Stimulated activated naive CD8-positive, alpha-beta T cell treated with anti-CD3 and anti-CD28 coated beads, Interleukin-15, amount 100 ng/mL, for 72 hours (primary cell): Measurements from ENCODE around the gene SLC49A3.

Experiments
- ATAC-seq: fragments of 150-1000 bp; cut with Tn5 transposase; 2 replicates; pipeline ENCODE4 v1.10.0; 2021; ENCODE audit warnings: mild to moderate bottlenecking, moderate library complexity
- DNase-seq, 2 donors: peaks; one replicate each; pipeline ENCODE4 v3.0.0; 2021 to 2022
- H3K27ac Mint-ChIP-seq, 2 donors: one replicate each; pipeline ENCODE4 v1.8.0; 2022; ENCODE audit warnings: mild to moderate bottlenecking in 2 of 2, mixed read lengths in 2 of 2, moderate library complexity in 2 of 2
- H3K27me3 Mint-ChIP-seq: one replicate; pipeline ENCODE4 v1.8.0; 2022; ENCODE audit warnings: mixed read lengths
- H3K4me1 Mint-ChIP-seq: one replicate; pipeline ENCODE4 v1.8.0; 2022; ENCODE audit warnings: mild to moderate bottlenecking, mixed read lengths
- H3K4me3 Mint-ChIP-seq, 2 donors: one replicate each; pipeline ENCODE4 v1.8.0; 2022; ENCODE audit warnings: mild to moderate bottlenecking in 2 of 2, mixed read lengths in 2 of 2, moderate library complexity in 1 of 2
- H3K9me3 Mint-ChIP-seq, 2 donors: one replicate each; pipeline ENCODE4 v1.8.0; 2022; ENCODE audit warnings: mixed read lengths in 2 of 2

The SLC49A3 gene

GRCh38 chr4:726235-726787, 37.4 kb upstream of the SLC49A3 start:
- no peak for DNase-seq
- H3K27me3 Mint-ChIP-seq, result no peaks in the 10 kb centered on the region
- H3K4me3 Mint-ChIP-seq, result no peak overlapping the region
- peaks cover 0 to 6% of the 10 kb centered on the region in 2 donors for H3K9me3 Mint-ChIP-seq
- H3K4me1 Mint-ChIP-seq, result peaks cover 43% of the 10 kb centered on the region
- ATAC-seq, result no peak
- peak overlapping the region in 1 of 2 donors; percentile 6 for H3K27ac Mint-ChIP-seq

- DNase-seq (no peak), ATAC-seq (no peak)
- H3K9me3 Mint-ChIP-seq, result peaks cover 0 to 6% of the 10 kb centered on the region in 2 donors
- H3K4me1 Mint-ChIP-seq, result peaks cover 46% of the 10 kb centered on the region
- H3K27ac Mint-ChIP-seq, result no peak overlapping the region
- H3K4me3 Mint-ChIP-seq, result no peak overlapping the region
- no peaks in the 10 kb centered on the region for H3K27me3 Mint-ChIP-seq
These were observed 36.7 kb upstream of the SLC49A3 start for GRCh38 chr4:725391-726234.

- Mint-ChIP-seq H3K9me3 (peaks cover 0 to 6% of the 10 kb centered on the region in 2 donors), H3K27ac (peak overlapping the region; percentile 61 to 95), H3K27me3 (no peaks in the 10 kb centered on the region), H3K4me1 (peaks cover 58% of the 10 kb centered on the region), H3K4me3 (no peak overlapping the region)
- ATAC-seq (no peak), DNase-seq (no peak)
These were observed 35.0 kb upstream of the SLC49A3 start for GRCh38 chr4:723751-724530.

- peak overlapping the region; percentile 61 to 94 for H3K27ac Mint-ChIP-seq
- DNase-seq (no peak), ATAC-seq (no peak)
- no peaks in the 10 kb centered on the region for H3K27me3 Mint-ChIP-seq
- peaks cover 59% of the 10 kb centered on the region for H3K4me1 Mint-ChIP-seq
- H3K9me3 Mint-ChIP-seq, result peaks cover 0 to 6% of the 10 kb centered on the region in 2 donors
- H3K4me3 Mint-ChIP-seq, result no peak overlapping the region
These were observed 34.0 kb upstream of the SLC49A3 start for GRCh38 chr4:722851-723360.

DNA sequence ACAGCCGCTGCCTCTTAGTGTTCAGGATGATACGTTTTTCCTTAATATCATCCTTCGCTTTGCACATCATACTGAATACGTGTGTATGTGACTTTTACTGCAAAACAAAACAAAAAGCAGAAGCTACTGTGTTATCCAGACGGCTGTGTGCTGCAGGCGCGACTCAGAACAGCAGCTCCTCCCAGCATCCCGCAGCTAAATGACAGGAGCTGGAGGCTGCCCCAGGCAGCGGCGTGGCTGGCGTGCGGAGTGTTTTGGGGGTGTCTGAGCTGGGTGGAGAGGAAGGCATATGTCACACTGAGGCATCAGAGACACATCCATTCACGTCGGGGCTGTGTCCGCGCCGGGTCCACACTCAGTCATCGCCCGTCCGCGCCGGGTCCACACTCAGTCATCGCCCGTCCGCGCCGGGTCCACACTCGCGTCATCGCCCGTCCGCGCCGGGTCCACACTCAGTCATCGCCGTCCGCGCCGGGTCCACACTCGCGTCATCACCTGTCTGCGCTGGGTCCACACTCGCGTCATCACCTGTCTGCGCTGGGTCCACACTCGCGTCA, 33.3 kb upstream of the SLC49A3 start:
- Mint-ChIP-seq H3K27ac (no peak overlapping the region), H3K4me1 (peaks cover 60% of the 10 kb centered on the region), H3K9me3 (peaks cover 0 to 6% of the 10 kb centered on the region in 2 donors), H3K4me3 (no peak overlapping the region), H3K27me3 (no peaks in the 10 kb centered on the region)
- DNase-seq, result no peak
- ATAC-seq, result no peak

DNA sequence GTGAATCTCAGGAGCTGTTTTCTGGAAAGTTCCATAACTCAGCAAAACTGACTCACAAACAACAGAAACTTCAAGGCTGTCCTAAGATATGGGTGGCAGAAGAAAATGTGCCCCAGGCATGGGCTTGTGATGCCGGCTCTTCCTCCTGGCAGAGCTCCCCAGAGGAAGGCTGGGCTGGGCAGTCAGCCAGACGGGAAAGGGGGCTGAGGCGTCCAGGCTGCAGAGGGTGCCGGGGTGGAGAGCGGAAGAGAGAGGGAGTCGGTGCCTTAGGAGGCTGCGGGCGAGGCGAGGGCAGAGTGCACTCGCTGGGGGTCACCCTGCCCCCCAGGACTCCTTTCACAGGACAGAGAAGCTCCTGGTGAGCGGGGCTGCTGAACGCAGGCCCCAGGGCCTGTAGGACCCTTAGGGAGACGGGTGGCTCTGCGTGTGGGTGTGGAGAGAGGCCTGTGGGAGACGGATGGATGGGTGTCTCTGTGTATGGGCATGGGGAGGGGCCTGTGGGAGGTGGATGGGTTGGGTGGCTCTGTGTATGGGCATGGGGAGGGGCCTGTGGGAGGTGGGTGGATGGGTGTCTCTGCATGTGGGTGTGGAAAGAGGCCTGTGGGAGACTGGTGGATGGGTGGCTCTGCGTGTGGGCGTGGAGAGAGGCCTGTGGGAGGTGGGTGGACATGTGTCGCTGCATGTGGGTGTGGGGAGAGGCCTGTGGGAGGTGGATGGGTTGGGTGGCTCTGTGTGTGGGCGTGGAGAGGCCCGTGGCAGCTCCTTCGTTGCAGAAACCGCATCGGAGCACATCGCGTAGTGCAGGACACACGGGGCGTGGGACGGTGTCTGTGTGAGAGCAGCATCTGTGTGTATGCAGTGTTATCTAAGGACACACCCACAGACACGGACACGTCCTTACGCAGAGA, 32.6 kb upstream of the SLC49A3 start:
- Mint-ChIP-seq H3K4me3 (no peak overlapping the region), H3K27me3 (no peaks in the 10 kb centered on the region), H3K4me1 (peaks cover 54% of the 10 kb centered on the region), H3K27ac (peak overlapping the region in 1 of 2 donors; percentile 95), H3K9me3 (peaks cover 0 to 6% of the 10 kb centered on the region in 2 donors)
- DNase-seq (no peak), ATAC-seq (peak; percentile 39)

DNA sequence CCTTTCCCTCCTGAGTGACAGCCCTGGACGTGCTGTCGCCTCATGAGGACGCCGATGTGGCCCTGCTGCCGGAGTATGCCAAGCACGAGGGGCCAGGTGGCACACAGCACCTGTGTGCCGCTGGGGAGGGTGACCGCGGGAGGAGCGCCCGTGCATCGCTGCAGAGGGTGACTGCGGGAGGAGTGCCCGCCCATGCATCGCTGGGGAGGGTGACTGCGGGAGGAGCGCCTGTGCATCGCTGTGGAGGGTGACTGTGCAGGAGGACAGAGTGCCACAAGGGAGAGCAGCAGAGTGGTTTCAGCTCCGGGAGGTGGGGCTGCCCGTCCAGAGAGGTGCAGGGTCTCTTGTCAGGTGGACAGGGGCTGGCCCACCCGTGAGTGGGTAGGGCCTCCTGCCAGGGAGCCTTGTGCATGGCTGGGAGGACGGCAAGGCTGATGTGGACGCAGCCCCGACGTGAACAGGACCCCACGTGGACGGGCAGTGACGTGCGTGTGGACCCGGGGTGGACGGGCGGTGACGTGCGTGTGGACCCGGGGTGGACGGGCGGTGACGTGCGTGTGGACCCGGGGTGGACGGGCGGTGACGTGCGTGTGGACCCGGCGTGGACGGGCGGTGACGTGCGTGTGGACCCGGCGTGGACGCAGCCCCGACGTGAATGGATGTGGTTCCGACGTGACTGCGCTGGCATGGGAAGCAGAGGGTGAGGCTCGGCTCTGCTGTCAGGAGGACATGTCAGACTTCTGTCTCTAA, 31.3 kb upstream of the SLC49A3 start:
- H3K27ac Mint-ChIP-seq, result peak overlapping the region in 1 of 2 donors; percentile 63
- DNase-seq (no peak), ATAC-seq (peak; percentile 53)
- H3K4me1 Mint-ChIP-seq, result peaks cover 44% of the 10 kb centered on the region
- peaks cover 0 to 6% of the 10 kb centered on the region in 2 donors for H3K9me3 Mint-ChIP-seq
- no peaks in the 10 kb centered on the region for H3K27me3 Mint-ChIP-seq
- H3K4me3 Mint-ChIP-seq, result no peak overlapping the region

DNA sequence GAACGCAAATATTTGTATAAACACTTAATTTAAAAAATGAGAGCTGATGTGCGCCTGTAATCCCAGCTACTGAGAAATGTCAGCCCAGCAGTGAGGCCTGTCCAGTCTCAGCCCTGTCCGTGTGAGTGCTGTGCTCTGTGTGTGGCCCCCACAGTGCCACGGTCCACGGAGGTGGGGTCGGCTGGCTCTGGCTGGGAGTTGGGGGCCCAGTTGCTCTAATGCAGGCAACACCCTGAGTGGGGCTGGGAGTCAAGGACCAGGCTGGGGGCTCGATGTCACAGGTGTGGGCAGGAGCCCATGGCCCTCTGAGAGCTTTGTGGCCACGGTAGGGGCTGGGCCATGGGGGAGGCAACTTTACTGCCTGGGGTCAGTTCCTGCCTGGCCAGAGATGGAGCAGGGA, 29.5 kb upstream of the SLC49A3 start:
- DNase-seq, result no peak
- Mint-ChIP-seq H3K4me1 (peaks cover 37% of the 10 kb centered on the region), H3K9me3 (peaks cover 0 to 6% of the 10 kb centered on the region in 2 donors), H3K4me3 (no peak overlapping the region), H3K27me3 (no peaks in the 10 kb centered on the region), H3K27ac (peak overlapping the region in 1 of 2 donors; percentile 34)
- no peak for ATAC-seq

- ATAC-seq (peak; percentile 29), DNase-seq (no peak)
- Mint-ChIP-seq H3K4me1 (peaks cover 34% of the 10 kb centered on the region), H3K9me3 (peaks cover 0 to 6% of the 10 kb centered on the region in 2 donors), H3K4me3 (no peak overlapping the region), H3K27ac (peak overlapping the region in 1 of 2 donors; percentile 71), H3K27me3 (no peaks in the 10 kb centered on the region)
These were observed 28.8 kb upstream of the SLC49A3 start for GRCh38 chr4:717601-718320.

DNA sequence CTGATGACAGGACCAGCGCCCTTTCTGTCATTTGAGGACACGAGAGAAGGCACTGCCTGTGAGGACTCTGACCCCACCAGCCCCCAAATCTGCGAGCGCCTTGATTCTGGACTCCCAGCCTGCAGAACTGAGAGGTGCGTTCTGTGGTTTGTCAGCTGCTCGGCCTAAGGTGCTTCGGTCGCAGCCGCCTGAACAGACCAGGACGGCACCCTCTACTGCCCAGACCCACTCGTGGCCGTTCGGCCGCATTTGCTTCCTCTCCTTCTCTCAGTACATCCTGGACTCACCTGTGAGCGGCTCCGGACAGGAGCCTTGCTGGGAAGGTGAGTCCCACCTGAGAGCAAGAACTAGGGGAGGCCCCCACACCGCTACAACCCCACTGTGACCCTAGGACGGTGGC, 25.1 kb upstream of the SLC49A3 start:
- H3K9me3 Mint-ChIP-seq, result no peaks in the 10 kb centered on the region
- DNase-seq (no peak), ATAC-seq (no peak)
- no peak overlapping the region for H3K27ac Mint-ChIP-seq
- no peak overlapping the region for H3K4me3 Mint-ChIP-seq
- H3K4me1 Mint-ChIP-seq, result peaks cover 28% of the 10 kb centered on the region
- H3K27me3 Mint-ChIP-seq, result no peaks in the 10 kb centered on the region

- Mint-ChIP-seq H3K4me3 (no peak overlapping the region), H3K27me3 (no peaks in the 10 kb centered on the region), H3K4me1 (peaks cover 34% of the 10 kb centered on the region), H3K9me3 (no peaks in the 10 kb centered on the region), H3K27ac (no peak overlapping the region)
- ATAC-seq (no peak), DNase-seq (no peak)
These were observed 24.1 kb upstream of the SLC49A3 start for GRCh38 chr4:712916-713632.

- DNase-seq (no peak), ATAC-seq (no peak)
- peaks cover 29% of the 10 kb centered on the region for H3K4me1 Mint-ChIP-seq
- H3K27me3 Mint-ChIP-seq, result no peaks in the 10 kb centered on the region
- no peak overlapping the region for H3K27ac Mint-ChIP-seq
- H3K4me3 Mint-ChIP-seq, result no peak overlapping the region
- H3K9me3 Mint-ChIP-seq, result no peaks in the 10 kb centered on the region
These were observed 23.1 kb upstream of the SLC49A3 start for GRCh38 chr4:712093-712492.

- DNase-seq (no peak), ATAC-seq (no peak)
- no peaks in the 10 kb centered on the region for H3K27me3 Mint-ChIP-seq
- no peak overlapping the region for H3K4me3 Mint-ChIP-seq
- H3K4me1 Mint-ChIP-seq, result peaks cover 33% of the 10 kb centered on the region
- no peak overlapping the region for H3K27ac Mint-ChIP-seq
- H3K9me3 Mint-ChIP-seq, result no peaks in the 10 kb centered on the region
These were observed 22.0 kb upstream of the SLC49A3 start for GRCh38 chr4:710916-711315.
